H1 (cell line): ENCODE data around the gene CASTOR1. TPM values are rescaled to one million over a fixed set of nuclear protein-coding genes. Genes with fewer than 3 reads are reported as not detected.
A peak's percentile ranks its signal among the peaks of the same experiment; 100 is the strongest.

Source experiments
- CTCF ChIA-PET: fragments of 300-600 bp; sonication (Branson Sonifier 250); formaldehyde crosslinking; loops from one replicate; lab custom pipeline; 2021; ENCODE audit not compliant: partially characterized antibody; lab: Charles Lee
- POLR2A ChIA-PET: fragments of 300-600 bp; sonication (Branson Sonifier 250); formaldehyde crosslinking; loops from one replicate; lab custom pipeline; 2021; ENCODE audit warnings: inconsistent platforms; ENCODE audit not compliant: partially characterized antibody; lab: Charles Lee
- DNase-seq, 2 experiments: peaks; one replicate each; pipeline versions ENCODE4 v3.0.0 to v3.0.0-alpha.2; 2010 to 2022; ENCODE audit warnings: low spot score in 2 of 2, low read depth in 1 of 2, mixed read lengths in 1 of 2
- FAIRE-seq: peaks from 2 replicates; lab custom pipeline; 2011; peaks lifted over from hg19 to GRCh38; lab: Jason Lieb, UNC
- H2AFZ ChIP-seq: 2 replicates; pipeline ENCODE4 v1.8.1; 2012; ENCODE audit warnings: low read length, inconsistent platforms
- H2AK5ac ChIP-seq: 2 replicates; pipeline ENCODE4 v1.6.1; 2013; ENCODE audit warnings: low read depth, low read length
- H2BK120ac ChIP-seq: replicated peaks from 2 replicates; pipeline ENCODE3; 2013; ENCODE audit warnings: low read depth, low read length, inconsistent platforms
- H2BK12ac ChIP-seq: 2 replicates; pipeline ENCODE4 v1.6.1; 2013; ENCODE audit warnings: low read depth, low read length
- H2BK15ac ChIP-seq: 2 replicates; pipeline ENCODE4 v1.6.1; 2013; ENCODE audit warnings: low read length
- H2BK20ac ChIP-seq: 2 replicates; pipeline ENCODE4 v1.6.1; 2013; ENCODE audit warnings: low read length
- H2BK5ac ChIP-seq: 2 replicates; pipeline ENCODE4 v1.6.1; 2013; ENCODE audit warnings: low read depth, low read length
- H3K14ac ChIP-seq: 2 replicates; pipeline ENCODE4 v1.6.1; 2013; ENCODE audit warnings: inconsistent platforms; ENCODE audit not compliant: insufficient read length
- H3K18ac ChIP-seq: 2 replicates; pipeline ENCODE4 v1.6.1; 2013; ENCODE audit warnings: low read length; ENCODE audit errors: extremely low read depth
- H3K23ac ChIP-seq: 2 replicates; pipeline ENCODE4 v1.6.1; 2013; ENCODE audit warnings: inconsistent platforms; ENCODE audit not compliant: insufficient read length
- H3K23me2 ChIP-seq: 2 replicates; pipeline ENCODE4 v1.6.1; 2013; ENCODE audit warnings: low read depth, low read length
- H3K27ac ChIP-seq: 2 replicates; pipeline ENCODE4 v1.6.1; 2011; ENCODE audit warnings: low read depth, low read length, inconsistent platforms
- H3K27me3 ChIP-seq, 4 experiments: replicated peaks in 1 of 4; 1 replicate in 1 of 4; 2 replicates in 3 of 4; pipeline versions ENCODE4 v1.6.1 to v1.8.1; 2011 to 2013; ENCODE audit warnings: low read length in 3 of 4, mild to moderate bottlenecking in 3 of 4, inconsistent platforms in 2 of 4, mixed read lengths in 2 of 4, moderate library complexity in 1 of 4; ENCODE audit not compliant: control insufficient read depth in 3 of 4, insufficient read depth in 3 of 4; ENCODE audit errors: extremely low read depth in 1 of 4
- H3K36me3 ChIP-seq, 4 experiments: 2 replicates each; pipeline versions ENCODE4 v1.6.1 to v1.8.1; 2011 to 2013; ENCODE audit warnings: mild to moderate bottlenecking in 4 of 4, low read length in 3 of 4, moderate library complexity in 2 of 4, control low read depth in 1 of 4, inconsistent platforms in 1 of 4; ENCODE audit not compliant: insufficient read depth in 4 of 4, control insufficient read depth in 2 of 4
- H3K4ac ChIP-seq: replicated peaks from 2 replicates; pipeline ENCODE3; 2013; ENCODE audit warnings: low read length, low read depth, mixed read lengths, inconsistent platforms; ENCODE audit not compliant: insufficient read length
- H3K4me1 ChIP-seq, 4 experiments: replicated peaks in 1 of 4; 1 replicate in 1 of 4; 2 replicates in 3 of 4; pipeline versions ENCODE4 v1.6.1 to v1.8.1; 2011 to 2013; ENCODE audit warnings: low read length in 3 of 4, inconsistent platforms in 2 of 4, mixed read lengths in 1 of 4; ENCODE audit not compliant: insufficient read depth in 4 of 4, control insufficient read depth in 3 of 4
- H3K4me2 ChIP-seq, 2 experiments: 2 replicates each; pipeline versions ENCODE4 v1.6.1 to v1.8.1; 2011 to 2013; ENCODE audit warnings: low read depth in 2 of 2, low read length in 2 of 2, control low read depth in 1 of 2, inconsistent platforms in 1 of 2, mild to moderate bottlenecking in 1 of 2; ENCODE audit not compliant: insufficient read depth in 1 of 2
- H3K4me3 ChIP-seq, 4 experiments: fragments of 200-600, 300-600 bp in 1 of 4; sonication (generic), shearing (Covaris generic), sonication (Bioruptor Twin) in 1 of 4; 2 replicates each; pipeline versions ENCODE4 v1.5.1 to v1.8.1; 2011 to 2016; ENCODE audit warnings: low read length in 4 of 4, low read depth in 3 of 4, control low read depth in 2 of 4, inconsistent platforms in 2 of 4, mild to moderate bottlenecking in 2 of 4, mixed read lengths in 1 of 4, moderate library complexity in 1 of 4; ENCODE audit not compliant: insufficient read depth in 2 of 4; ENCODE audit errors: extremely low read depth in 1 of 4
- H3K56ac ChIP-seq: replicated peaks from 2 replicates; pipeline ENCODE3; 2013; ENCODE audit warnings: low read depth, mild to moderate bottlenecking, mixed read lengths, low read length, inconsistent platforms; ENCODE audit not compliant: insufficient read length
- H3K79me1 ChIP-seq: 2 replicates; pipeline ENCODE4 v1.6.1; 2013; ENCODE audit warnings: low read depth, low read length, control low read depth
- H3K79me2 ChIP-seq, 2 experiments: 2 replicates each; pipeline versions ENCODE4 v1.6.1 to v1.8.1; 2012 to 2013; ENCODE audit warnings: low read length in 2 of 2, mild to moderate bottlenecking in 2 of 2, inconsistent platforms in 1 of 2; ENCODE audit not compliant: insufficient read depth in 2 of 2, control insufficient read depth in 1 of 2
- H3K9ac ChIP-seq, 4 experiments: replicated peaks in 1 of 4; 1 replicate in 1 of 4; 2 replicates in 3 of 4; pipeline versions ENCODE4 v1.6.1 to v1.8.1; 2011 to 2013; ENCODE audit warnings: low read depth in 3 of 4, low read length in 3 of 4, control low read depth in 2 of 4, mild to moderate bottlenecking in 2 of 4, moderate library complexity in 2 of 4, inconsistent platforms in 1 of 4; ENCODE audit errors: extremely low read depth in 1 of 4
- H3K9me3 ChIP-seq, 2 experiments: 2 replicates each; pipeline versions ENCODE4 v1.6.1 to v1.8.1; 2012 to 2013; ENCODE audit warnings: mild to moderate bottlenecking in 2 of 2, moderate library complexity in 2 of 2, control low read depth in 1 of 2, inconsistent platforms in 1 of 2, low read depth in 1 of 2, low read length in 1 of 2, mixed read lengths in 1 of 2; ENCODE audit not compliant: insufficient read depth in 2 of 2
- H4K20me1 ChIP-seq, 2 experiments: replicated peaks in 1 of 2; 2 replicates each; pipeline versions ENCODE3 to v1.8.1; 2011 to 2013; ENCODE audit warnings: inconsistent platforms in 2 of 2, low read length in 2 of 2, mild to moderate bottlenecking in 1 of 2; ENCODE audit not compliant: insufficient read depth in 2 of 2, control insufficient read depth in 1 of 2
- H4K5ac ChIP-seq: 2 replicates; pipeline ENCODE4 v1.6.1; 2013; ENCODE audit warnings: low read length, low read depth, mixed read lengths, inconsistent platforms; ENCODE audit not compliant: insufficient read length
- H4K8ac ChIP-seq: 2 replicates; pipeline ENCODE4 v1.8.0; 2013; ENCODE audit warnings: mild to moderate bottlenecking, moderate library complexity, low read length, inconsistent platforms; ENCODE audit not compliant: insufficient read depth; ENCODE audit errors: extremely low read depth
- H4K91ac ChIP-seq: replicated peaks from 2 replicates; pipeline ENCODE3; 2013; ENCODE audit warnings: low read length, mixed read lengths, inconsistent platforms; ENCODE audit not compliant: insufficient read length
- CTBP2 ChIP-seq: IDR thresholded peaks from 2 replicates; pipeline ENCODE4 v1.7.0; 2011; ENCODE audit warnings: borderline replicate concordance, mild to moderate bottlenecking, moderate library complexity, mixed read lengths, low read length; ENCODE audit not compliant: insufficient read depth, insufficient read length
- HDAC2 ChIP-seq, 2 experiments: fragments of 300-600 bp in 1 of 2; sonication (generic) in 1 of 2; IDR thresholded peaks; 2 replicates each; pipeline ENCODE4 v1.6.1; 2011 to 2012; ENCODE audit warnings: low read depth in 2 of 2, low read length in 2 of 2, mild to moderate bottlenecking in 2 of 2, moderate library complexity in 2 of 2, borderline replicate concordance in 1 of 2, inconsistent platforms in 1 of 2
- POLR2AphosphoS5 ChIP-seq: IDR thresholded peaks from 2 replicates; pipeline ENCODE4 v1.6.1; 2011; ENCODE audit warnings: low read depth, low read length
- SP1 ChIP-seq: IDR thresholded peaks from 2 replicates; pipeline ENCODE4 v1.6.1; 2011; ENCODE audit warnings: low read depth, low read length
- SP4 ChIP-seq: IDR thresholded peaks from 2 replicates; pipeline ENCODE4 v1.6.1; 2012; ENCODE audit warnings: low read length, inconsistent platforms
- WGBS, 2 experiments: shearing (Covaris generic) in 1 of 2; methylation state at CpG; one replicate each; pipeline versions ENCODE4 v1.1.6 to v1.1.7; 2013 to 2015; ENCODE audit warnings: low lambda C conversion rate in 2 of 2, mixed read lengths in 2 of 2, inconsistent platforms in 1 of 2, low coverage in 1 of 2, missing lambda C conversion rate in 1 of 2; ENCODE audit not compliant: insufficient replicate concordance in 2 of 2, insufficient coverage in 1 of 2, insufficient read length in 1 of 2; ENCODE audit errors: extremely low coverage in 1 of 2, missing lambda C conversion rate in 1 of 2; 5-methylcytosine and 5-hydroxymethylcytosine counted together
- polyA plus RNA-seq, 7 experiments: library from polyadenylated mRNA; depleted of rRNA in 3 of 7; stranded (reverse) in 5 of 7; unstranded in 2 of 7; fragments of >200 nt in 5 of 7; fragments of 200-250 nt in 2 of 7; gene quantifications; 1 replicate in 5 of 7; 2 replicates in 1 of 7; 4 replicates in 1 of 7; pipeline versions ENCODE4 v1.2.1 to v1.2.3, GENCODE V29; 2011 to 2013; ENCODE audit warnings: missing spikeins in 2 of 7, mixed read lengths in 2 of 7
- total RNA-seq: library from RNA; stranded (reverse); fragmentation: NEBNext Ultra II Directional; extraction: Animal tissue kit (Norgen Biotek cat#: 25700); gene quantifications from 2 replicates; pipeline ENCODE4 v1.2.1, GENCODE V29; 2021

The CASTOR1 gene
- total and polyA plus RNA-seq, 2 of the 8 experiments (the other 6 are each of a cell fraction or from before 2014, with no cell fraction given): 10.3 to 36.0 TPM

DNA sequence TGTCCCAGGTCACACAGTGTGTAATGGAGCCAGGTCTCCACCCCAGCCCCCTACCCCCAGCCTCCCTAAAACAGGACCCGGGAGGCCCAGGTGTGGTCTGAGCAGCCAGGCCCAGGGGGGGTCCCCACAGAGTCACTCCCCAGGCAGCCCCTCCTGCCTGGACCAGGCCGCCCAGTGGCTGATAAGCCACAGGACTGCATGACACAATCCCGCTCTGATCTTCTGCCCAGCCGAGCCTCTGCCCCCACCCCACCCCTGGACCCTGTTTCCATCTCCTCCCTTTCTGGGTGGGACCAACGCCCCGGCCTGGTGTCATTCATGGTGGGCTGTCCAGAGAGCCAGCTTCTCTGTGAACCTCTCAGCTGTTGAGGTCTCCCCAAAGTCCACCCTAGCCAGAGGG, 35.0 kb downstream of the CASTOR1 start:
- no peak overlapping the region for H3K23ac ChIP-seq
- no peaks in the 10 kb centered on the region for H3K36me3 ChIP-seq
- no peak overlapping the region for H3K4me2 ChIP-seq
- H4K91ac ChIP-seq: no peak overlapping the region
- H3K18ac ChIP-seq: no peak overlapping the region; the same call in 1 of the 2 replicates
- H3K27ac ChIP-seq: no peak overlapping the region
- no peak overlapping the region for H3K14ac ChIP-seq
- no peak overlapping the region for H2BK15ac ChIP-seq
- no peak for TF ChIP-seq SP1
- no peak for TF ChIP-seq CTBP2
- no peak for TF ChIP-seq HDAC2 (IDR thresholded peaks at IDR 0.05; ENCODE audit: borderline replicate concordance in 1 of 2, low read depth in 2 of 2, low read length in 2 of 2)
- no peak for TF ChIP-seq SP4
- TF ChIP-seq POLR2AphosphoS5: no peak
- H2BK120ac ChIP-seq: no peak overlapping the region
- peaks cover 7 to 20% (median 13%) of the 10 kb centered on the region in 4 experiments for H3K4me1 ChIP-seq
- no peak overlapping the region for H2AK5ac ChIP-seq
- no peak overlapping the region for H4K5ac ChIP-seq
- H2BK20ac ChIP-seq: no peak overlapping the region
- H2BK12ac ChIP-seq: no peak overlapping the region
- H3K23me2 ChIP-seq: no peaks in the 10 kb centered on the region; the same call in 1 of the 2 replicates
- no peak overlapping the region for H3K56ac ChIP-seq
- no peak overlapping the region for H2AFZ ChIP-seq
- 90% methylated on average over 5 of the region's 6 CpGs; no CpG with 5 or more reads in 1 of the 2 experiments for WGBS, 2 experiments
- peak overlapping the region; percentile 16; the same call in 1 of the 2 replicates for H4K8ac ChIP-seq
- H3K9ac ChIP-seq: no peak overlapping the region
- H4K20me1 ChIP-seq: peaks cover 0 to 2% of the 10 kb centered on the region in 2 experiments
- no peak for FAIRE-seq
- no peaks in the 10 kb centered on the region for H3K79me1 ChIP-seq
- no peaks in the 10 kb centered on the region for H3K79me2 ChIP-seq
- H3K9me3 ChIP-seq: no peaks in the 10 kb centered on the region
- no peak for DNase-seq
- no peak overlapping the region for H2BK5ac ChIP-seq
- no peak overlapping the region for H3K4ac ChIP-seq
- no peak overlapping the region for H3K4me3 ChIP-seq
- peaks cover 0 to 2% (median 0%) of the 10 kb centered on the region in 4 experiments; a peak in 1 of 7 replicates for H3K27me3 ChIP-seq
- CTCF ChIA-PET: interaction anchor here (0.7 to 2.2 kb wide), 12 partner anchors 11 to 521 kb away, joined by 3 to 15 read pairs (median 6); no protein-coding TSS in a partner anchor
- POLR2A ChIA-PET: interaction anchor here (1.1 to 1.9 kb wide), 2 partner anchors 10 to 95 kb away, joined by 3 to 5 read pairs; no protein-coding TSS in a partner anchor
